HG03460 (cell line): ENCODE measurements around the gene TRPC3.

ENCODE experiments used
- ATAC-seq: cut with Tn5 transposase; IDR thresholded peaks from one replicate; pipeline ENCODE4 v1.9.1; 2021; ENCODE audit not compliant: unreplicated experiment

TRPC3 gene

GRCh38 chr4:121877041-121877773 is 74.7 kb downstream of the TRPC3 start:
- ATAC-seq, result no peak

- no peak for ATAC-seq
These were observed 75.8 kb downstream of the TRPC3 start for GRCh38 chr4:121876070-121876469.

GRCh38 chr4:121875652-121876051 is 76.2 kb downstream of the TRPC3 start:
- ATAC-seq, result no peak

- no peak for ATAC-seq
These were observed 78.3 kb downstream of the TRPC3 start for GRCh38 chr4:121873604-121874003.

- ATAC-seq, result peak; percentile 99
These were observed 81.7 kb downstream of the TRPC3 start, which contains the start of gene BBS7 for GRCh38 chr4:121869841-121870822. BBS7 (minus strand) TSS chr4:121870474; CDS start chr4:121870313, 161 bp downstream.

- ATAC-seq, result no peak
These were observed 88.1 kb downstream of the TRPC3 start for GRCh38 chr4:121863799-121864198.

- no peak for ATAC-seq
These were observed 90.4 kb downstream of the TRPC3 start for GRCh38 chr4:121861426-121861825.

- ATAC-seq, result no peak
These were observed 91.7 kb downstream of the TRPC3 start for GRCh38 chr4:121860121-121860520.

GRCh38 chr4:121851354-121851753 is 100.5 kb downstream of the TRPC3 start:
- no peak for ATAC-seq

GRCh38 chr4:121846662-121847061 is 105.2 kb downstream of the TRPC3 start:
- no peak for ATAC-seq

- ATAC-seq, result no peak
These were observed 109.0 kb downstream of the TRPC3 start for GRCh38 chr4:121842862-121843261.

- no peak for ATAC-seq
These were observed 113.7 kb downstream of the TRPC3 start for GRCh38 chr4:121838136-121838535.

- ATAC-seq, result no peak
These were observed 122.3 kb downstream of the TRPC3 start for GRCh38 chr4:121829511-121829910.
